HG03139 (cell line): Measurements from ENCODE around the gene MBD4.

Source experiments
- ATAC-seq: cut with Tn5 transposase; IDR thresholded peaks from one replicate; pipeline ENCODE4 v1.9.1; 2021; ENCODE audit not compliant: unreplicated experiment

MBD4 gene

DNA sequence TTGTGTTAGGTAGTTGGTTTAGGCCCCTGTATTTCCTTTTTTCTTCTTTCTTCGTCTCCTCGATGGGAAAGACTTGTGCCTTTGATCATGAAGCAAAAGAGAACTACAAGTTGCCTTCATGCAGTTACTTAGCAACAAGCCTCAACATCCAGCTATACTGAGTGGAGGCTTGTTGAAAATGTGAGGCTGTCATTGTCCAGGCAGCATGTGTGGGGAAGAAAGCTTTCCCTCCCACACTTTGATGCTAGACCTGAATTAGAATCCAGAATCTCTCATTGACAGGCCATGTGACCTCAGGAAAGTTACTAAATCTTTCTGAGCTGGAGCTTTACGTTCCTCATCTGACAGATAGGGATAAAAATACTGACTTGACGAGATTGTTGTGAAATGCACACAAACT is 24.0 kb upstream of the MBD4 start:
- no peak for ATAC-seq

DNA sequence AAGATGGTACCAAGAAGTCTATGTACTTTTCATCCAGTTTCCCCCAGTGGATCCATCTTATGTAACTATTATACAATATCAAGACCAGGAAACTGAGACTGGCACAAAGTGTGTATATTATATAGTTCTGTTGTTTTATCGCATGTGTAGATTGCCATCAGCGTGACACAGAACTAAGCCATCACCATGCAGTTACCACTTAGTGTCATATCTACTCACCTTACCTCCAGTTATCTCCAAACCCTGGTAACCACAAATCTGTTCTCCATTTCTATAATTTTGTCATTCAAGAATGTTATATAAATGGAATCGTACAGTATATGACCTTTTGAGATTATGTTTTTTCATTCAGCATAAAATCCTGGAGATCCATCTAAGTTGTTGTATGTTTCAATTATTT is 23.3 kb upstream of the MBD4 start:
- ATAC-seq, result no peak

DNA sequence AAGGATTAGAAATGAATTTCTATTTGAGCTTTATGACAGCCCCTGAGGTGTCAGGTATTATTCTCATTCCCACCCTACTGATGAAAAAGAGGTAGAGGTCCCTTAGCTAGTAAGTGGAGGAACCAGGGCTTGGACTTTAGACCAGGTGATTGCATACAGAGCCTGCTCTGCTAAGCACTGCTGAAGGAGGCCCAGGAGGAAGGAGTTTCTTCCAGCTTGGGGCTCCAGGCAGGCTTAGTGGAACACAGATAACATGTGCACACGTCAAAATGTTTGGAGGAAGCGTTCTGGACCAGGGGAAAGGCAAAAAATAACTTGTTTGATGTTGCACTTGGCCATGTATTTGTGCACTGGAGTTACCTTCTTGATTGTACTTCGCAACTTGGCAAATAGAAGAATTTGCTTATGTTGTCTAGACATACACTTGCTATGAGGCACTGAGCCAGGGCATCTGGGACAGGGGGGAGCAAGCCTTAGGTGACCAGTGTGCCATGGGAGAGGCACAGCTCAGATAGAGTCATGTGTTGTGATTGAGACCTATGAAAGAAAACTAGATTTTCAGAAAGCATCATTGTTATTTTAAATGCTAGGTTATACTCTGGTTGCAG is 22.7 kb upstream of the MBD4 start:
- no peak for ATAC-seq

GRCh38 chr3:129461461-129462146 is 21.9 kb upstream of the MBD4 start:
- ATAC-seq, result no peak

- no peak for ATAC-seq
Observed at GRCh38 chr3:129461022-129461421, 21.3 kb upstream of the MBD4 start.

DNA sequence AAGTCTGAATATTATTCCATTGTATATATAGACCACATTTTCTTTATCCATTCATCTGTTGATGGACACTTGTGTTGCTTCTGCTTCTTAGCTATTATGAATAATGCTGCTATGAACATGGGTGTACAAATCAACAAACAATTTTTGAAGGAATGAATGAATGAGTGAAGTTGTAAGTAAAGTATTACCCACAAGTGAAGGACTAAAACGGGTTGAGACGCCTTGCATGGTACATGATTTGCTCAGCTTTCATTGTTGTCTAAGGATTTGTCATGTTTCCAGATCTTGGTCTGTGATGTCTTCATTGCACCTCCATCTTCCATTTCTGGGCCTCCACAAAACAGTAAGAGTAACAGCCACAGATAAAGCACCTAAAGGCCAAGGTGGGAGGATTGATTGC is 20.8 kb upstream of the MBD4 start:
- ATAC-seq, result no peak

GRCh38 chr3:129460155-129460554 is 20.4 kb upstream of the MBD4 start:
- no peak for ATAC-seq

DNA sequence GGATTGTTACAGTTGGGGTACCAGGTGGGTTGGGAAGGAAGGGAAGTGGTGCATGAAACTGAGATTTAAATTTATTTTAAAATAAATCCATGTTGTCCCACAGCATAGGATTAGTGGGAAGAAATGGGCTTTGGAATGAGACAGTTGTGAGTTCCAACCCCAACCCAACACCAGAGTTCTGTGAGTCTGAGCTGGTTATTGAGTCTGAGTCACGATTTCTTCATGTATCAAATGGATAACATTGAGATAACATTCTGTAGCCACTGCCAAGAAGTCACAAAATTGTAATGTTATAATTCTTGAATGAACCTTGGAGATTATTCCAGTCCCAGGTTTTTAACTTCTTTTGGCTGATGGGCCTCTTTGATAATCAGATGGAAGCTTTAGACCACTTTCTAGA is 14.0 kb upstream of the MBD4 start:
- ATAC-seq, result no peak

DNA sequence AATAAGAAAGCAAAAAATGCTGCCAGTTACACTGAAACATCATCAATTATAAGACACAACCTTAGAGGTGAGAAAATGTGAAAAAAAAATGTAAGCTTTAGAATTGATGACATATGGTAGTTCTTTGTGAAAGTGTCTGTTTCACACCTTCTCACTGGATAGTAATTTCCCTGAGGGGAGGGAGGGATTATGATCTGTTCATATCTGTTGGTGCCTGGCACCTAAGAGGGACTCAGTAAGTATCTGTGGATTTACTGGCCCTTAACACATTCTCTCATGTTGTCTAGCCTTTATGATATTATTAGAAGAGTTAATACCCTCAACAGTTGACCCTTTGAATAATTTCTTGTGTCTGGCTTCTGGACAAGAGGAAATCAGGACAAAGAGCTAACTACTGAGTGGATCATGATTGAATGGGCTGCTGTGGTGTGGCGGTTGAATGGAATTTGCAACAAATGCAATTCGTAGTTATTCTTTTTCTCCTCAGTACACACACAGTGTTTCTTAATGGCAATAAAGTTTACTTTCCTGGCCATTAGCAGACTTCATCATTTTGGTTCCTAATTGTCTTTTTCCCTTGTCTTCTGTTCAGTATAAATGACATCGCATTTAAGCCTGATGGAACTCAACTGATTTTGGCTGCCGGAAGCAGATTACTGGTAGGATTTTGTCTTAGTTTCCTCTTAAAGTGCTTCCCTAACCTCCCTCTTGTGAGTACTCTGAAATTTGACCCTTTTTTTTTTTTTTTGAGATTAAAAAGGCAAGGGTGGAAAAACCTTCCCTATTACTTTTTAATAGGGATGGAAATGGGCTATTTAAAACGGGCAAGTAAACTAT is 9.7 kb upstream of the MBD4 start:
- no peak for ATAC-seq

DNA sequence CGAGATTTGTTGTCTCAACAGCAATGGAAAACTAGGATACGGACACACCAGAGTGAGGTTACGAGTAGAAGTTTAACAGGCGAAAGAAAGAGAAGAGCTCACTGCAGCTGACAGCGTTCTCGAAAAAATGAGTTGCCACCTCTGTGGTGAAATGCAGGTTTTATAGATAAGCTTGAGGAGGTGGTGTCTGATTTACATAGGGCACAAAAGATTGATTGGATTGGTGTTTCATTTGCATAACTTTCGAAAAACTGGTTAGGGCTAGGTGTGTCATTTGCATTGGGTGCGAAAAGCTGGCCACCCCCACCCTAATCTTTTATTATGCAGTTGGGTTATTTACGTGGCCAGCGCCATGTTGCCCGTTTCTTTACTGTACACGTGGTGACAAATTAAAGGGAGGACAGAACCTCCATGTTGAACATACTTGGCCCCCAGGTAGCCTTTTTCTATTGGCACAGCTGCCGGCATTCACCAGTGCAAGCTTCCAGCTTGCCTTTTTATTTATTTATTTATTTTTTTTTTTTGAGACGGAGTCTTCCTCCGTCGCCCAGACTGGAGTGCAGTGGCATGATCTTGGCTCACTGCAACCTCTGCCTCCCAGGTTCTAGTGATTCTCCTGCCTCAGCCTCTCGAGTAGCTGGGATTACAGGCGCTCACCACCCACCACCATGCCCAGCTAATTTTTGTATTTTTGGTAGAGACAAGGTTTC is 8.6 kb upstream of the MBD4 start:
- no peak for ATAC-seq

GRCh38 chr3:129446926-129447325 is 7.2 kb upstream of the MBD4 start:
- ATAC-seq, result no peak

- ATAC-seq, result no peak
Observed at GRCh38 chr3:129445471-129445870, 5.7 kb upstream of the MBD4 start.

DNA sequence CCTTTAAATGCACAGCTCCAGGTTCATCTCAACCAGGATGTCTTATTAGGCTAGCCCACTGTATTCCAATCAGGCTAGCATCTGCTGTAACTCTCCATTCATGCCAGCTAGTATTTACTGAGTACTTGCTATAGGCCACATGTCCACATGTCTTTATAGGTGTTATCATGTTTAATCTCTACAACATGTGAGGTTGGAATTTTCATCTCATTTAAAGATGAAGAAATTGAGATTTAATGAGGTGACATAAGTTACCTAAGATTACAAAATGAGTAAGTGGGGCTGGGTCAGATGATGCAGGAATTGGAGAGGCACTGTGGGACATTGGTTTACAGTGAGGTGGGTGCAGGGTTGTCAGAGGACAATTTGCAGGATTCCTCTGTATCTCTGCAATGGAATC is 3.2 kb upstream of the MBD4 start:
- ATAC-seq, result no peak

DNA sequence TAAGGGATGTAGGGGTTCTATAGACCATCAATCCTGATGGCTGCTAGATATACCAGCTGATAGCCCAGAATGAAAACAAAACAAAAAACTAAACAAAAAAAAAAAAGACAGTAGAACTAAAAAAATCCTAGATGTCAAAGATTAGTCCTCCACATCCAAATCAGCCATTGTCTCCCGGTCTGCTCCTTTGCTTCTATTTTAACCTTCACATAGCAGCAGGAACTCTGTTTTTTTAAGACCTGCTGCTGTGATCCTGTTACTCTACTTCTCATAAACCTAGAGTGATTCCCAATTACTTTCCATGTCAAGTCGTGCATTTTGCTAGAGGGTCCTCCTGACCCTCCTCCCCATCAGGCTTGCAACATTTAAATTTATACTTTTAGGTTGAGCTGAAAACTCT is 2.7 kb upstream of the MBD4 start:
- no peak for ATAC-seq

DNA sequence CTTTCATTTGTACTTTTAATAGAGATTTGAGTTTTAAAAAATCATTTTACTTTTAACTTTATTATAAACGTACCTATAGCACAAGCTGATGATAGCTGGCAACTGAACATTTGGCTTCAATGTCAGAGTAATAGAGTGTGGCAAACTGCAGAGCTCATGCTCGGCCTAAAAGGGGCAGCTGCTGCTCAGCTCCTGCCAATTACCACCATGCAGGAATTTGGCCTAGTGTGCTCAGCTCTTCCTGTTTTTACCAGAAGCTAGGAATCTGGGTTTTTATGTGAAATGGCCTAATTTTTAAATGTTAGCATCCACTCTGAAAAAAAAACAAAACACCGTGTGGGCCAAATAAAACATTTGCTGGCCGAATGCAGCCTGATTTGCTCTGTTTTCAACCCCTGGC is 2.0 kb upstream of the MBD4 start:
- ATAC-seq, result no peak

DNA sequence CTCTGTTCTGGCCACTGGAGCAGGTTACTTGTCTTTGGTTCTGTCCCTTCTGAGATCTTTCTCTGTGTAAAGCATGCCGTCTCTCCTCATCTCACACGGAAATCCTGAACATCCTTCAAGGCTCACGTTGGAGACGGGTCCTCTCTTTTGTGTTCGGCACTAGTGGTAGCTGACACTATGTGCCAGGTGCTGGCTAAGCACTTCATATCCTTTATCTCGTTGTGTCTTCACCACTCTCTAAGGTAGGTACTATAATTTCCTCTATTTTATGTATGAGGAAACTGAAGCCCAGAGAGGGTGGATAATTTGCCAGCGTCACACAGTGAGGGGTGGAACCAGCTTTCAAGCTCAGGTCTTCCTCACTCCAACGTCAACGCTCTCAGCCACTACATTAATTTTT is 1.5 kb upstream of the MBD4 start:
- no peak for ATAC-seq

DNA sequence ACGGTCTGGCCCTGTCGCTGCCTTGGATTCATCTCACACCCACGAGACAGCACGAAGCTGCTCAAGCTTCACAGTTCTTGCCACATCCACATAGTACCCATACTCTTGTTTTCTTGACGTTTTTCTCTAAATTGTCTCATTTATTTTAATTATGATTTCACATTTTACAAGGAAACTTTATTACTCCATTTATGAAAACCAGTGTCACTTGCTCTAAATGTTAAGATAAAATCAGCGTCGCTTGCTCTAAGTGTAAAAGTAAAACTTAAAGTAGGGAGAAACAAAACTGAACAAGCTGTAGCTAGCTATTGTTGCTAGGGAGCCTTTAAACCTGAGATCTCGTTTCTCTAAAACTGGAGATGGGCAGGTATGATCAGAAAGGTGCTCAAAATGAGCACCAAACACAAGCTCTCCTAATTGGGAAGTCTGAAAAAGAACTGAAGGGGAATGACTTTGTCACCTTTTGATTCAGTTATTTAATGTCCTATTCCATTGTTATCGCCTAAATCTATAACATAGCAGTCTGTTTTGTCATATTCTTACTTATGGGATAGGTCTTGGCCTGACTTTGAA is 956 bp upstream of the MBD4 start:
- ATAC-seq, result no peak

- no peak for ATAC-seq
Observed at GRCh38 chr3:129439226-129439816, 427 bp downstream of the MBD4 start.

- ATAC-seq, result no peak
Observed at GRCh38 chr3:129435367-129435766, 4.4 kb downstream of the MBD4 start.

DNA sequence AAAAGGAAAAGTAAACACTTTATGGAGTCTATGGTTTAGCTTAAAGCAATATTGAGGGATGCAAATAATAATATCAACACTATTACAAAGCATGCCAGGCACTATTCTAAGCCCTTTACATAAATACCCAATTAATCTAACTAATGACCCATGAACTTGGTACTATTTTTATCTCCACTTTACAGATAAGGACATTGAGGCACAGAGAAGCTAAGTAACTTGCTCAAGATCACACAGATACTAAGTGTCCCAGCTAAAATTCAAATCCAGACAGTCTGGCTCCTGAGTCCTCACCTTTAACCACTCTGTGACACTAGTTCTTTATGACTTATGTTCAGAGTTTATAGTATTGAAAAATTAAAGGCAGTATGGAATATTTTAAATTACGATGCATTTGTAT is 5.6 kb downstream of the MBD4 start:
- no peak for ATAC-seq

- no peak for ATAC-seq
Observed at GRCh38 chr3:129433565-129433964, 6.2 kb downstream of the MBD4 start.
